ENCODE measurements around the gene CACFD1. TPM values are rescaled to one million over a fixed set of nuclear protein-coding genes. Genes with fewer than 3 reads are reported as not detected.

The CACFD1 gene
- total and polyA plus RNA-seq, 10 donors = 4.7 to 14.2 (median 11.9) TPM

- Histone ChIP-seq H3K27ac (no peak overlapping the region), H3K9me3 (no peaks in the 10 kb centered on the region), H3K36me3 (no peaks in the 10 kb centered on the region), H3K27me3 (replicated peaks in 1 of 7) (peaks cover 0 to 58% (median 37%) of the 10 kb centered on the region in 7 donors), H3K4me1 (peaks cover 4 to 28% (median 16%) of the 10 kb centered on the region in 6 donors), H3K4me3 (peak overlapping the region; percentile 4 to 71 (median 34))
- DNase-seq = no peak
- intact Hi-C loops (cut with DNase I; ENCODE audit: low total_unique reads) = no loop called here
- TF ChIP-seq CTCF (IDR thresholded peaks at IDR 0.05 in 8 of 11, conservative IDR thresholded peaks at IDR 0.05 in 3 of 11) (peak in 1 of 11 experiments; percentile 3), POLR2A (IDR thresholded peaks at IDR 0.05) (no peak), POLR2AphosphoS5 (IDR thresholded peaks at IDR 0.05) (no peak)
- 0 to 3% (median 2%) methylated on average over 12 to 55 of the region's 57 CpGs for WGBS, 5 donors
Observed at GRCh38 chr9:133428617-133429101, 31.1 kb upstream of the CACFD1 start.

GRCh38 chr9:133429214-133429613 lies 30.6 kb upstream of the CACFD1 start:
- no peak overlapping the region for H3K27ac ChIP-seq
- H3K4me3 ChIP-seq = peak overlapping the region in 5 of 8 donors; percentile 2 to 71 (median 41)
- peaks cover 4 to 28% (median 16%) of the 10 kb centered on the region in 6 donors for H3K4me1 ChIP-seq
- peaks cover 0 to 58% (median 37%) of the 10 kb centered on the region in 7 donors for H3K27me3 ChIP-seq (replicated peaks in 1 of 7)
- H3K36me3 ChIP-seq = no peaks in the 10 kb centered on the region
- DNase-seq = no peak
- TF ChIP-seq POLR2AphosphoS5 (IDR thresholded peaks at IDR 0.05) (no peak), CTCF (IDR thresholded peaks at IDR 0.05 in 8 of 11, conservative IDR thresholded peaks at IDR 0.05 in 3 of 11) (no peak), POLR2A (IDR thresholded peaks at IDR 0.05) (no peak)
- WGBS, 5 donors = 4 to 7% (median 5%) methylated on average over 13 to 18 of the region's 18 CpGs
- no peaks in the 10 kb centered on the region for H3K9me3 ChIP-seq
- intact Hi-C loops (cut with DNase I; ENCODE audit: low total_unique reads) = no loop called here

- DNase-seq = peak; percentile 82
- Histone ChIP-seq H3K36me3 (no peaks in the 10 kb centered on the region), H3K27me3 (replicated peaks in 1 of 7) (peaks cover 0 to 54% (median 37%) of the 10 kb centered on the region in 7 donors), H3K27ac (no peak overlapping the region), H3K4me1 (peaks cover 4 to 28% (median 16%) of the 10 kb centered on the region in 6 donors), H3K4me3 (peak overlapping the region in 3 of 8 donors; percentile 2 to 71 (median 45)), H3K9me3 (no peaks in the 10 kb centered on the region)
- 22 to 29% (median 28%) methylated on average over 31 to 49 of the region's 49 CpGs for WGBS, 5 donors
- TF ChIP-seq POLR2AphosphoS5 (IDR thresholded peaks at IDR 0.05) (no peak), CTCF (IDR thresholded peaks at IDR 0.05 in 8 of 11, conservative IDR thresholded peaks at IDR 0.05 in 3 of 11) (peak in 7 of 11 experiments; percentile 18 to 46 (median 35))
- intact Hi-C loops (cut with DNase I; ENCODE audit: low total_unique reads) = no loop called here
Observed at GRCh38 chr9:133429641-133430161, 30.1 kb upstream of the CACFD1 start.

GRCh38 chr9:133430244-133430643 lies 29.5 kb upstream of the CACFD1 start:
- H3K9me3 ChIP-seq = no peaks in the 10 kb centered on the region
- no peak overlapping the region for H3K4me3 ChIP-seq
- DNase-seq = no peak
- TF ChIP-seq POLR2AphosphoS5 (IDR thresholded peaks at IDR 0.05) (no peak), CTCF (IDR thresholded peaks at IDR 0.05 in 8 of 11, conservative IDR thresholded peaks at IDR 0.05 in 3 of 11) (no peak), POLR2A (IDR thresholded peaks at IDR 0.05) (no peak)
- peaks cover 0 to 49% (median 35%) of the 10 kb centered on the region in 7 donors for H3K27me3 ChIP-seq (replicated peaks in 1 of 7)
- 67 to 96% (median 88%) methylated on average over 1 of the region's 1 CpG for WGBS, 5 donors
- H3K4me1 ChIP-seq = peaks cover 4 to 28% (median 16%) of the 10 kb centered on the region in 6 donors
- H3K36me3 ChIP-seq = no peaks in the 10 kb centered on the region
- no peak overlapping the region for H3K27ac ChIP-seq
- intact Hi-C loops (cut with DNase I; ENCODE audit: low total_unique reads) = no loop called here

Data from spleen (tissue), 11 donors.